HG03045 (cell line): ENCODE data around the gene ZNF672.
"Not testable (repeated sequence)": the region's sequence is repeated elsewhere in the genome, so short reads cannot be mapped to it uniquely, and the experiment has no call there.

Experiments
- ATAC-seq: cut with Tn5 transposase; IDR thresholded peaks from one replicate; pipeline ENCODE4 v1.9.1; 2021; ENCODE audit warnings: mild to moderate bottlenecking, moderate library complexity; ENCODE audit not compliant: unreplicated experiment

The ZNF672 gene

DNA sequence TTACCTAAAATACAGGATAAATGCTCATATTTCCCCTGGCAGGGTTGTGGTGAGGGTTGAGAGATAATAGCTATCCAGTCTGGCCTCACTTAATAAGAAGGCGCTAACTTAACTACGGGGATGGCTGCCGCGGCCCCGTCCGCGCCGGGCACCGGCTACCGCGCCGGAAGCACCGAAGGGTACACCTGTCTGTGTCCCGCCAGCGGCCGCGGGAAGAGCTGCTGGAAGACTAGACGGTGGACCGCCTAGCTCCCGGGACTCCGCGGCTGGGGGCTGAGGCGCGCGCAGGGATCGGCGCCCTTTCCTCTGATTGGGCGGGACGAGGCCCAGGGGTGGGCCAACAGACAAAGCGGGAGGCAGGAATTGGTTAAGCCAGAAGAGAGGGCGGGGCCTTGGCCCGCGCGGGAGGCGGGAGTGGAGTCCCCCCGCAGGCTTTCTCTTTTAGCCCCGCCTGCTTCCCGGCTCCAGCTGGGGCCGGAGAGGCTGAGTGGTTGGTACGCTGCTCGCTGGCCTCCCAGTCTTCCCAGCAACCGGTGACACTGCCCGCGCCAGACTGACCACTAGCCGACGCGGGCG lies at the start of gene ZNF672:
Gene ZNF672 (plus strand): TSS at position 444 of the 576 bp plus-strand sequence. CDS start 9,051 bp downstream, outside the sequence.
- peak; percentile 87 for ATAC-seq

- ATAC-seq = no peak
Measured at GRCh38 chr1:248788327-248788726, 49.7 kb upstream of the ZNF672 start.

- not testable (repeated sequence) for ATAC-seq
Measured at GRCh38 chr1:248789337-248789736, 48.7 kb upstream of the ZNF672 start.

DNA sequence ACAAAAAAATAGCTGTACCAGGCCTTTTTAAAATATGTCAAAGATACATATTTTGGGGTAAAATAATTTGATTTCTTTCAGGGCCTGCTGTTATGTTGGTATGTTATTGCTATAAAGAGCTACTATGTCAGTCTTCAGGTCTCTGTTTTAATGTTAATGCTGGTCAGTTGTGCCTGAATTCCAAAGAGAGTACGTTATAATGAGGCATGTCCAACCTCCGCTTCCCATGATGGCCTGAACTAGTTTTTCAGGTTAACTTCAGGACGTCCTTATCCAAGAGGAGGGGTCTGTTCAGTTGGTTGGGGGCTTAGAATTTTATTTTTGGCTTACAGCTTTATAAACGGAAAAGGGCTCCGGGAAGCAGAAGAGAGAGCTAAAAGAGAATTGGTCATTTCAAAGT lies 47.6 kb upstream of the ZNF672 start:
- ATAC-seq = no peak

DNA sequence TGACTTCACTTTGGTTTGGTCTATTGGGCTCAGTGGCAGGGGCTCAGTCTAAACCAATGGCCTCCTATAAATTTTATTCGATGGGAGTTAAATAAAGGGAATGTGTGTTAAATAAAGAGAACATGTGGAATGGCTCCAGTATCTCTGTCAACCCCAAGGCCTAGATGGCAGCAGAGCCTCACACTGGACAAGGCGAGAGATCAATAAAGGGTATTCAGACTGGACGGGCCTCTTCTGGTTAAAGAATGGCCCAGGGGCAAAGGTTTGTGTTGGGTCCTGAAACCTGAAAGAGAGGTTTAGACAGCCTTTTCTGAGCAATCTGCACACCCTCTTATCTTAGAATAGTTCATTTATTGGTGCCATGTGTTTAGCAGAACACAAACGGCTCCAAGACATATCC lies 47.0 kb upstream of the ZNF672 start:
- no peak for ATAC-seq

DNA sequence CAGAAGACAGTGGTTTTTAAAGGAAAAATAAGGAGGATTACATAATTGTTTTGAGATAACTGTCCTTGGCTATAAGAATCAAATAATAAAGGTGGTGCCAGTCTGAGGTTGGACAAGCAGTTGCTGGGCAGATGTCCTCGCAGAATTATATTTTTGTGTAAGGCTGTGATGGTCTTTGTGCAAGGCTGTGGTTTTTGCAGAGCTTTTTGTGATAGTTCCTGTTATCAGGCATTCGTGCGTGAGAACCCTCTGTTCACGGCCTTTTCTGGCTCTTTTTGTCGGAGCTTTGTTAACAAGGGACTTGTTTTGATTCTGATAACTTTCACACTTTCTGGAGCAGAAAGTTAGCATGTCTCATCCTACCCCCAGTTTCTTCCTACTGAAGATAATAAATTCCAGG lies 45.7 kb upstream of the ZNF672 start:
- ATAC-seq = no peak

- ATAC-seq = peak; percentile 95
Measured at GRCh38 chr1:248793592-248793991, 44.4 kb upstream of the ZNF672 start.

DNA sequence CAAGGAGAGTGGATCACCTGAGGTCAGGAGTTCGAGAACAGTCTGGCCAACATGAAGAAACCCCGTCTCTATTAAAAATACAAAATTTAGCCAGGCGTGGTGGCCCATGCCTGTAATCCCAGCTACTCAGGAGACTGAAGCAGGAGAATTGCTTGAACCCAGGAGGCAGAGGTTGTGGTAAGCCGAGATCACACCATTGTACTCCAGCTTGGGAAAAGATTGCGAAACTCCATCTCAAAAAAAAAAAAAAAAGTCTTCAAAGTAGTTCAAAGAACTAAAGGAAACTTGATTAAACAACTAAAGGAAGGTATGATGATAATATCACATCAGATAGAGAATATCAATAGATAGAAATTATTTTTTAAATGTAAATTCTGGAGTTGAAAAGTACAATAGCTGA lies 43.4 kb upstream of the ZNF672 start:
- ATAC-seq = not testable (repeated sequence)

DNA sequence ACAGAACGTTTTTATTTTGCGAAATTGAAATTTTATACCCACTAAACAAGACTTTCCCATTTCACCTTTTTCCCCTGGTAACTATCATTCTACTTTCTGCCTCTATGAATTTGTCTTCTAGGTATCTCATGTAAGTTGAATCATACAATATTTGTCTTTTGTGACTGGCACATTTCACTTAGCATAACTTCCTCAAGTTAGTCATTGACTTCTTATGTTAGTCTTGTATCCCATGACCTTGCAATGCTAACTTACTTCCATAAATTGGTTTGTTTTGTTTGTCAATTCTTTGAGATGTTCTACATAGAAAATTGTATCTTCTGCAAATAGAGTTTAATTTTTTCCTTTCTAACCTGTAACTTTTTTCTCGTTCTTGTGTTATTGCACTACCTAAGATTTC lies 39.2 kb upstream of the ZNF672 start:
- ATAC-seq = no peak

DNA sequence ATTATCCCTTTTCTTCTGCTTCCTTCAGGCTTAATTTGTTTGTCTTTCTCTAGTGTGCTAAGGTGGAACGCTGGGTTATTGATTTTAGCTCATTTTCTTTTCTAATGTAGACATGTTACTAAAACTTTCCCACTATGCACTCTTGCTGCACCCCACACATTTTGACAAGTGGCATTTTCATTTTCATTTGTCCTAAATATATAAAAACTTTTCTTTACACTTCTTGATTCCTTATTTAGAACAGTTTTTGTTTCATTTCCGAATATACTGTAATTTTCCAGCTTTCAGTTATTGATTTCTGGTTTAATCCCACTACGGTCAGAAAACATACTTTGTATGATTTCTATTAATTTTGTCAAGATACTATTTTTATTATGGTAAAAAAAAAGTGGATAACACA lies 37.6 kb upstream of the ZNF672 start:
- no peak for ATAC-seq

DNA sequence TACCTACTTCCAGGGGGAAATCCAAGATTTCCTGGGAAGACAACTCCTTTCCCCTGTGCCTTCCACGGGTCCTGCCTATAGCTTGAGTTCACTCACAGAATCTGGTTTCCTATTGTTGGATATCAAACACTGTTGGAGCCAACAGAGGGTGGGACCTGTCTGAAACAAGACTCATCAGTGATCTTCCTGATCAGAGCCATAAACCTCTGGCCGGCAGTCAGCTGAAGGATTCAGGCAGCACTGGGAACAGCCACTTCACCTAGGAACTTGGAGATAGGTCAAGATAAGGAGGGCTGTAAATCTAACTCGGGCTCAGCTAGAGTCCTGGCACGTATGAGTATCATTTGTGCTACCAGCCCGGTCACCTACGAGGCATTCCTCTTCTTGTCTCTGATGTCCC lies 35.6 kb upstream of the ZNF672 start:
- no peak for ATAC-seq

GRCh38 chr1:248803501-248803900 lies 34.5 kb upstream of the ZNF672 start:
- not testable (repeated sequence) for ATAC-seq

- peak; percentile 82 for ATAC-seq
Measured at GRCh38 chr1:248804771-248805681, 33.0 kb upstream of the ZNF672 start.

- ATAC-seq = no peak
Measured at GRCh38 chr1:248805876-248806275, 32.1 kb upstream of the ZNF672 start.

DNA sequence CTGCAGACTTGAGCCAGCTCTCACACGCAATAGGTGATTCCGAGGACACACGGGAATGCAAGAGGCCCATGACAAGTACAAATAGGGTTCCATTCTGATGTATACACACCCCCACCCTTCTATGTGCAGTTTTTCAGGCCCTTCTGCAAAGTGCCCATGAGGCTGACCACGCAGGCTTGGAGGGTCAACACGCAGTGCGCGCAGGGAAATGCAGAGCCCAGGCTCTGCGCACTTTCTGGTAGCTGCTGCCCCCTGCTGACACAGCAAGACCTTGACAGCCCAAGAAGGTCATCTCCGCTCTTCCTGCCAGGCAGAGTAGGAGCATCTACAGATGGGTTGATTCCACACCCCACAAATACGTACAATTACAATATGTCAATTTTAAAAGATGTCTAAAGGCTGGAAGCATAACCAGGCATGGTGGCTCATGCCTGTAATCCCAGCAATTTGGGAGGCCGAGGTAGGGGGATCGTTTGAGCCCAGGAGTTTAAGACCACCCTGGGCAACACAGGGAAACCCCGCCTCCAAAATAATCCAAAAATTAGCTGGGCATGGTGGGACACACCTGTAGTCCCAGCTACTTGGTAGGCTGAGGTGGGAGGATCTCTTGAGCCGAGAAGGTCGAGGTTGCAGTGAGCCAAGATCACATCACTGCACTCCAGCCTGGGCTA lies 30.8 kb upstream of the ZNF672 start:
- ATAC-seq = peak; percentile 62

GRCh38 chr1:248808876-248809275 lies 29.1 kb upstream of the ZNF672 start:
- no peak for ATAC-seq

DNA sequence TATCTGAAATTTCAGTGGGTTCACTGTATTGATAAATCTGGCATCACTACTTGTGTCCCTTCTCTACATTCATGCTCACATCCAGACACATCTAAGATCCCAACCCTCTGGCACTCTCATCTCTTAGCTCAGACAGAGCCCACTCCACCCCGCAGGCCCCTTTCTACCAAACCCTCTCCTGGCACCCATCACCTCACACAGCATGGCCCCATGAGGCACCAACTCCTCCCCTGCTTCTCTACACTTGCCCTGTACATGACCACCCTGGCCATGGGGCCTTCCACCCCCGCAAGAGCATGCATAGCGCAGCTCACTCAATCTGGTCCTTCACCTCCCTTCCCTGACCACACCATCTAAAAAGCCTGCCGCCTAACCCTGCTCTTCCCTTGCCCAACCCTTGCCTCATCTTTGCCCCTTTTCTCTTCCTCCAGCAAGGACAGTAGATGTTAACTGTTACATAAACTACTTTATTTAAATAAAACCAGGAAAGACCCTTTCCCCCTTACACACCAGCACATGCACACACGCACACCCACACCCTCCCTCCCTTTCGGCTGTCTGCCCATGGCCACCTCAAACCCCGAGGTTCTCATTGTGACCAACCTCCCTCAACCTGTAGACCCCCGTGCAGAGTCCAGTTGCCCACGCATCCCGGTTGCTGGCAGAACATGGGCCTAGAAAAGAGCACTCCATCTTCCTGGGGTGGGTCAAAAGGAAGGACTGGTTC lies 27.9 kb upstream of the ZNF672 start:
- ATAC-seq = no peak

DNA sequence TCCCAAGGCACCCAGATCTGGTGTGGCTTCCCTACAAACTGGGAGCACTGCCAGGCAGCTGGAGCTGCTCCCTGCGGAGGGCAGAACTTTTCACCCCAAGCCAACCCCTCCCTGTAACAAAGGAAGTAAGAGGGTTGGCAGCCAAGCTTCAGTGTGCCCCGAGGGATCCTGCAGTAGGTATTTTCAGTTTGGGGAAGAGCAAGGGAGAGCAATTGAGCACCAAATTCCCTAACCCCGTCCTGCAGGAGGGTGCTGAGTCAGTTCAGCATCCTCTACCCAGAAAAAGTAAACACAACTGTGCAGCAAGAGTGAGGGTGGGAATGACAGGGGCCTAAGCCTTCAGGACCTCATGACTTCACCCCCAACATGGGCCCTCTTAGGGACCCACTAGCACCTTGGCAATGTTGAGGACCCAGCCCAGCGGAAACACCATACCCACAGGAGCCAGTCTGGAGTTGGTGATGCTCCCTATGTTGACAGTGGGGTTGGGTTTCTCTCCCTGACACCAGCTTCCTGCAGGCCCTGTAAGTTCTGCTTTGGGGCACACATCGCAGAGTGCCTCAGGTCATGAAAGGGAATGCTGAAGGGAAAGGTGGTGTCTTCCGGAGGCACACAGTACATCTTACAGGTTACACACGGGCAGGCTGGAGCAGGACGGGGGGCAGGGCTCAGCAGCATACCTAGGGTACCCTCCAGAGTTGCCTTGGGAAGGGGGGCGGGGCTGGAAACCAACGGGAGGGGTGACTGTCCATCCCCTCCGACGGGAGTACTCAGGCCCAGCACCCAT lies 27.1 kb upstream of the ZNF672 start:
- ATAC-seq = no peak

DNA sequence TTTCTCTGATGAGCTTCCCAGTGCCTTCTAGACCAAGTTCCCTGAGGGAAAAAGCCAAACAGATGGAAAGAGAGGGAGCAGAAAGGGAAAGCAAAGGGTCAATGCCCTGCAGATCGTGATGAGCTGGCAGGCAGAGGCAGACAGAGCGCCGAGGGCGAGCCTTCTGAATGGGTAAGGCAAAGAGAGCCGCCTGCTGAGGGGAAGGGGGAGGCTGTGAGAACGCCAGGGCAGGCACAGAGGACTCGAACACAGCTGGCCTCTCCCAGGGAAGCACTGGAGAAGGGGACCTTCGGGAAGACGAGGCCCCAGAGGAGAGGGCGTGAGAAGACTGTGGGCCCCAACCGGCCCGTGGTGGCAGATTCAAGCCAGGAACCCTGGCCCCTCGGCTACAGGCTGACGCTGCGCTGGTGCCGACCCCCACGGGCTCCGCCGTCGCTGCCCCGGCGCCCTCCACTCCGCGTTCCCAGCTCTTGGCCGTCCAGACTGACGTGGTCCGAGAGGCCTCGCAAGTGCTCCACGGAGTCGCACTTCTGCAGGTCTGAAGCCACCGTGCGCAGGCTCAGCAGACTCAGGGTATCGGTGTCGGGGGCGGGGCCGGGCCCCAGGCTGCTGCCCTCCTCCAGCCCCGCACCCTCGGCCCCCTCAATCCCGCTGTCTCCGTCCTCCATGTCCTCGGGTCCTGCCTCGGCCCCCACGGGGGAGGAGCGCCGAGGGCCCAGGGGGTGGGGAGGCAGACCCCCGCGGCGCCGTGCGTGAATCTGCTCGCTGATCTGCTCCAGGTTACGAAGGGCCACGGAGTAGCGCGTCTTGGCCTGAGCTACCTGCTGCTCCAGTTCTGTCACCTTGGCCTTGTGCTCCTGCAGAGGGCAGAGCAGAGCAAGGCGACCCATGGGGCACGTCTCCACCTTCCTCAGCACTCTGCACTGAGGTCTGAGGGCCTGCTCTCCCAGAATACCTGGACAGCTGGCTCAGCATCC lies 26.2 kb upstream of the ZNF672 start:
- no peak for ATAC-seq
